Naive thymus-derived CD8-positive, alpha-beta T cell (primary cell): ENCODE data around the gene IFT25. TPM values are rescaled to one million over a fixed set of nuclear protein-coding genes. Genes with fewer than 3 reads are reported as not detected.

Experiments used
- polyA plus RNA-seq, 3 donors: library from polyadenylated mRNA; unstranded; fragments of 300-500 nt; fragmentation: Illumina TruSeq; gene quantifications; one replicate each; pipeline ENCODE4 v1.2.3, GENCODE V29; 2021
- total RNA-seq, 8 experiments: library from RNA in 2 of 8; stranded (reverse) in 2 of 8; gene quantifications; one replicate each; pipeline ENCODE4 v1.2.3 and lab custom pipeline; 2021 to 2026

Gene IFT25
- total and polyA plus RNA-seq, 5 experiments from 2014 or later: 34.9 to 53.7 (median 46.8) TPM

Other genes with a start within 250 kb of the IFT25 start
- not detected for gene GLIS1, start 206.5 kb downstream of the IFT25 start, total RNA-seq
- gene GLIS1, start 206.5 kb downstream of the IFT25 start, polyA plus RNA-seq: not detected
- gene NDC1, start 107.4 kb downstream of the IFT25 start, total RNA-seq: 10 to 100 TPM; 14.7 to 15.0 TPM
- gene NDC1, start 107.4 kb downstream of the IFT25 start, polyA plus RNA-seq: 1 to 10 TPM; 5.8 to 6.4 (median 6.3) TPM
- gene YIPF1, start 55.9 kb downstream of the IFT25 start, total RNA-seq: 10 to 100 TPM; 13.6 to 16.2 TPM
- 10 to 100 TPM; 22.3 to 25.6 (median 24.2) TPM for gene YIPF1, start 55.9 kb downstream of the IFT25 start, polyA plus RNA-seq
- gene DIO1, start 51.5 kb downstream of the IFT25 start, total RNA-seq: not detected
- not detected for gene DIO1, start 51.5 kb downstream of the IFT25 start, polyA plus RNA-seq
- gene LRRC42, start 651 bp upstream of the IFT25 start, total RNA-seq: 1 to 10 TPM; 7.8 to 9.8 TPM
- 10 to 100 TPM in 1 of 3 donors, 1 to 10 TPM in 2; 9.1 to 10.5 (median 9.1) TPM for gene LRRC42, start 651 bp upstream of the IFT25 start, polyA plus RNA-seq
- not detected for gene LDLRAD1, start 72.5 kb upstream of the IFT25 start, total RNA-seq
- gene LDLRAD1, start 72.5 kb upstream of the IFT25 start, polyA plus RNA-seq: not detected
- gene TMEM59, start 107.5 kb upstream of the IFT25 start, total RNA-seq: 100 to 1,000 TPM; 198 to 201 TPM
- gene TMEM59, start 107.5 kb upstream of the IFT25 start, polyA plus RNA-seq: 100 to 1,000 TPM; 410 to 670 (median 489) TPM
- gene TCEANC2, start 107.9 kb upstream of the IFT25 start, total RNA-seq: 10 to 100 TPM; 13.2 to 13.6 TPM
- gene TCEANC2, start 107.9 kb upstream of the IFT25 start, polyA plus RNA-seq: 1 to 10 TPM; 5.5 to 7.2 (median 6.6) TPM
- gene CDCP2, start 207.3 kb upstream of the IFT25 start, total RNA-seq: under 1 TPM in 1 of 2 experiments, not detected in 1; 0.16 TPM
- not detected for gene CDCP2, start 207.3 kb upstream of the IFT25 start, polyA plus RNA-seq